GM21786 (cell line): Measurements from ENCODE around the gene LRP8.

Source experiments
- ATAC-seq: cut with Tn5 transposase; IDR thresholded peaks from one replicate; pipeline ENCODE4 v1.9.1; 2021; ENCODE audit not compliant: unreplicated experiment

LRP8 gene

GRCh38 chr1:53324728-53325297, 3.1 kb downstream of the LRP8 start:
- ATAC-seq: no peak

- ATAC-seq: no peak
Observed at GRCh38 chr1:53324321-53324720, 3.5 kb downstream of the LRP8 start.

- no peak for ATAC-seq
Observed at GRCh38 chr1:53323316-53323715, 4.6 kb downstream of the LRP8 start.

- ATAC-seq: no peak
Observed at GRCh38 chr1:53321776-53322602, 5.9 kb downstream of the LRP8 start.

- ATAC-seq: no peak
Observed at GRCh38 chr1:53321366-53321765, 6.5 kb downstream of the LRP8 start.

- ATAC-seq: no peak
Observed at GRCh38 chr1:53320646-53321045, 7.2 kb downstream of the LRP8 start.

GRCh38 chr1:53319296-53320101, 8.4 kb downstream of the LRP8 start:
- ATAC-seq: no peak

- ATAC-seq: no peak
Observed at GRCh38 chr1:53317646-53318539, 10.0 kb downstream of the LRP8 start.

- ATAC-seq: no peak
Observed at GRCh38 chr1:53316766-53317581, 10.9 kb downstream of the LRP8 start.

GRCh38 chr1:53316424-53316765, 11.5 kb downstream of the LRP8 start:
- no peak for ATAC-seq

GRCh38 chr1:53315456-53316423, 12.1 kb downstream of the LRP8 start:
- no peak for ATAC-seq

GRCh38 chr1:53315046-53315445, 12.8 kb downstream of the LRP8 start:
- ATAC-seq: no peak

GRCh38 chr1:53314606-53315005, 13.3 kb downstream of the LRP8 start:
- ATAC-seq: no peak

- ATAC-seq: no peak
Observed at GRCh38 chr1:53314096-53314495, 13.8 kb downstream of the LRP8 start.

GRCh38 chr1:53313556-53313955, 14.3 kb downstream of the LRP8 start:
- no peak for ATAC-seq

GRCh38 chr1:53311702-53312305, 16.1 kb downstream of the LRP8 start:
- ATAC-seq: no peak

GRCh38 chr1:53310847-53311681, 16.8 kb downstream of the LRP8 start:
- no peak for ATAC-seq

- no peak for ATAC-seq
Observed at GRCh38 chr1:53309802-53310201, 18.1 kb downstream of the LRP8 start.
